TTC549 (cell line): ENCODE measurements around the gene STX2.
"Not testable (repeated sequence)": the region's sequence is repeated elsewhere in the genome, so short reads cannot be mapped to it uniquely, and the experiment has no call there.

Experiments
- FAIRE-seq: peaks from 2 replicates; lab custom pipeline; 2012; peaks lifted over from hg19 to GRCh38; lab: Jason Lieb, UNC

STX2 gene

GRCh38 chr12:130868412-130868811 is 29.4 kb upstream of the STX2 start:
- FAIRE-seq = no peak

GRCh38 chr12:130863298-130863697 is 24.2 kb upstream of the STX2 start:
- no peak for FAIRE-seq

GRCh38 chr12:130862771-130863170 is 23.7 kb upstream of the STX2 start:
- not testable (repeated sequence) for FAIRE-seq

GRCh38 chr12:130862161-130862560 is 23.1 kb upstream of the STX2 start:
- FAIRE-seq = no peak

- no peak for FAIRE-seq
Observed at GRCh38 chr12:130860311-130860710, 21.3 kb upstream of the STX2 start.

GRCh38 chr12:130859161-130859560 is 20.1 kb upstream of the STX2 start:
- FAIRE-seq = no peak

GRCh38 chr12:130858084-130858483 is 19.0 kb upstream of the STX2 start:
- FAIRE-seq = no peak

- no peak for FAIRE-seq
Observed at GRCh38 chr12:130856088-130856487, 17.0 kb upstream of the STX2 start.

GRCh38 chr12:130850418-130851021 is 11.5 kb upstream of the STX2 start:
- FAIRE-seq = no peak

GRCh38 chr12:130849561-130850417 is 10.7 kb upstream of the STX2 start:
- FAIRE-seq = no peak

- not testable (repeated sequence) for FAIRE-seq
Observed at GRCh38 chr12:130848785-130849305, 9.8 kb upstream of the STX2 start.

GRCh38 chr12:130848105-130848504 is 9.1 kb upstream of the STX2 start:
- FAIRE-seq = not testable (repeated sequence)

GRCh38 chr12:130847112-130847511 is 8.1 kb upstream of the STX2 start:
- no peak for FAIRE-seq

GRCh38 chr12:130846369-130846768 is 7.3 kb upstream of the STX2 start:
- FAIRE-seq = no peak

GRCh38 chr12:130839770-130840404 is 837 bp upstream of the STX2 start:
- no peak for FAIRE-seq

GRCh38 chr12:130838284-130838950 is 633 bp downstream of the STX2 start:
- FAIRE-seq = no peak

GRCh38 chr12:130835436-130835835 is 3.6 kb downstream of the STX2 start:
- FAIRE-seq = no peak

GRCh38 chr12:130835011-130835410 is 4.0 kb downstream of the STX2 start:
- FAIRE-seq = no peak

- FAIRE-seq = no peak
Observed at GRCh38 chr12:130832561-130833209, 6.4 kb downstream of the STX2 start.

- no peak for FAIRE-seq
Observed at GRCh38 chr12:130831876-130832405, 7.1 kb downstream of the STX2 start.

GRCh38 chr12:130831246-130831645 is 7.8 kb downstream of the STX2 start:
- FAIRE-seq = no peak

GRCh38 chr12:130830246-130830551 is 8.9 kb downstream of the STX2 start:
- FAIRE-seq = no peak
